GM12878 (cell line): Measurements from ENCODE around the gene MEOX1. TPM values are rescaled to one million over a fixed set of nuclear protein-coding genes. Genes with fewer than 3 reads are reported as not detected.

Source experiments
- ATAC-seq: fragments of 200-7000 bp; cut with Tn5 transposase; 3 replicates; pipeline ENCODE4 v1.9.1; 2020; ENCODE audit warnings: mild to moderate bottlenecking, moderate library complexity
- BruUV-seq: library from RNA; stranded (reverse); fragments of 400-500 nt; replicated peaks from 2 replicates; lab custom pipeline; 2021; lab: Mats Ljungman, UMichigan
- CTCF ChIA-PET: fragments of 300-600 bp; sonication (Branson Sonifier 250); formaldehyde crosslinking; extraction: SDS; loops from one replicate; lab custom pipeline; 2021; ENCODE audit warnings: inconsistent platforms; lab: Yijun Ruan, JAX
- POLR2A ChIA-PET: fragments of 350-600 bp; formaldehyde crosslinking; extraction: SDS; loops from one replicate; lab custom pipeline; 2021; ENCODE audit warnings: inconsistent platforms; lab: Charles Lee
- RAD21 ChIA-PET: fragments of 300-600 bp; sonication (Branson Sonifier 250); formaldehyde crosslinking; loops from one replicate; lab custom pipeline; 2023; ENCODE audit warnings: antibody characterized with exemption; ENCODE audit not compliant: unreplicated experiment; lab: Charles Lee
- SMC1A ChIA-PET: fragments of 300-600 bp; sonication (Branson Sonifier 250); formaldehyde crosslinking; loops from one replicate; lab custom pipeline; 2023; ENCODE audit not compliant: unreplicated experiment, uncharacterized antibody; lab: Charles Lee
- DNase-seq: peaks from one replicate; pipeline ENCODE4 v3.0.0-alpha.2; 2011; ENCODE audit warnings: low read depth, low spot score
- FAIRE-seq: peaks from 3 replicates; lab custom pipeline; 2011; peaks lifted over from hg19 to GRCh38; lab: Jason Lieb, UNC
- H2AFZ ChIP-seq: 2 replicates; pipeline ENCODE4 v1.6.0; 2011; ENCODE audit warnings: low read depth, low read length, control low read depth; ENCODE audit not compliant: control insufficient read depth
- H3K27ac ChIP-seq: 2 replicates; pipeline ENCODE4 v1.5.1; 2011; ENCODE audit warnings: control low read depth; ENCODE audit not compliant: control insufficient read depth, insufficient read depth
- H3K27me3 ChIP-seq, 2 experiments: replicated peaks in 1 of 2; 2 replicates each; pipeline versions ENCODE4 v1.6.0 to v1.6.1; 2011; ENCODE audit warnings: low read length in 1 of 2; ENCODE audit not compliant: control insufficient read depth in 2 of 2, insufficient read depth in 2 of 2
- H3K36me3 ChIP-seq, 2 experiments: 2 replicates each; pipeline ENCODE4 v1.5.1; 2011; ENCODE audit warnings: low read length in 1 of 2; ENCODE audit not compliant: control insufficient read depth in 2 of 2, insufficient read depth in 2 of 2
- H3K4me1 ChIP-seq: 2 replicates; pipeline ENCODE4 v1.6.1; 2011; ENCODE audit warnings: mild to moderate bottlenecking, low read length, moderate library complexity, mixed read lengths; ENCODE audit not compliant: control insufficient read depth, insufficient read depth
- H3K4me2 ChIP-seq: 2 replicates; pipeline ENCODE4 v1.6.0; 2011; ENCODE audit warnings: control low read depth; ENCODE audit not compliant: control insufficient read depth, insufficient read depth
- H3K4me3 ChIP-seq: fragments of 200-600 bp; sonication (generic); 2 replicates; pipeline ENCODE4 v1.5.1; 2016
- H3K79me2 ChIP-seq: 2 replicates; pipeline ENCODE4 v1.6.0; 2011; ENCODE audit warnings: low read length; ENCODE audit not compliant: control insufficient read depth, insufficient read depth
- H3K9ac ChIP-seq: 2 replicates; pipeline ENCODE4 v1.8.0; 2011; ENCODE audit warnings: low read length, control low read depth, mixed read lengths; ENCODE audit not compliant: control insufficient read depth, insufficient read depth
- H3K9me3 ChIP-seq: replicated peaks from 3 replicates; pipeline ENCODE4 v1.5.1; 2011; ENCODE audit warnings: mild to moderate bottlenecking, low read length; ENCODE audit not compliant: control insufficient read depth, insufficient read depth
- H4K20me1 ChIP-seq: 2 replicates; pipeline ENCODE4 v1.6.0; 2011; ENCODE audit not compliant: control insufficient read depth, insufficient read depth
- ASH2L ChIP-seq: fragments of 300-600, 200-600 bp; sonication (generic); IDR thresholded peaks from 2 replicates; pipeline ENCODE4 v1.6.1; 2017; ENCODE audit warnings: low read depth, mild to moderate bottlenecking, borderline replicate concordance
- ETV6 ChIP-seq, 2 experiments: fragments of 450-650 bp in 1 of 2; IDR thresholded peaks in 1 of 2; conservative IDR thresholded peaks in 1 of 2; 2 replicates each; pipeline ENCODE4 v1.6.1; 2014; ENCODE audit warnings: antibody characterized with exemption in 1 of 2, borderline replicate concordance in 1 of 2, low read depth in 1 of 2, mild to moderate bottlenecking in 1 of 2, moderate library complexity in 1 of 2
- FOXK2 ChIP-seq: fragments of 450-650 bp; IDR thresholded peaks from 2 replicates; pipeline ENCODE4 v1.6.1; 2017; ENCODE audit warnings: mild to moderate bottlenecking, moderate library complexity
- IRF3 ChIP-seq: fragments of 450-650 bp; IDR thresholded peaks from 2 replicates; pipeline ENCODE4 v1.6.1; 2014; ENCODE audit warnings: mild to moderate bottlenecking
- KDM1A ChIP-seq: fragments of 200-600 bp; sonication (generic); IDR thresholded peaks from 2 replicates; pipeline ENCODE4 v1.6.1; 2016; ENCODE audit warnings: borderline replicate concordance
- MLLT1 ChIP-seq: fragments of 450-650 bp; IDR thresholded peaks from 2 replicates; pipeline ENCODE4 v1.6.1; 2016; ENCODE audit warnings: mild to moderate bottlenecking
- SREBF2 ChIP-seq: IDR thresholded peaks from 2 replicates; pipeline ENCODE4 v1.6.1; 2012; ENCODE audit warnings: mild to moderate bottlenecking, low read length
- SUPT20H ChIP-seq: IDR thresholded peaks from 2 replicates; pipeline ENCODE4 v1.6.1; 2011; ENCODE audit warnings: low read depth, mild to moderate bottlenecking, low read length, moderate library complexity, borderline replicate concordance; ENCODE audit not compliant: control insufficient read depth
- TCF7 ChIP-seq: IDR thresholded peaks from 2 replicates; pipeline ENCODE4 v1.6.1; 2014; ENCODE audit warnings: antibody characterized with exemption, borderline replicate concordance
- ZNF592 ChIP-seq: fragments of 450-650 bp; IDR thresholded peaks from 2 replicates; pipeline ENCODE4 v1.6.1; 2017; ENCODE audit warnings: mild to moderate bottlenecking, moderate library complexity
- whole genome bisulfite sequencing: methylation state at CpG from one replicate; pipeline ENCODE4 v1.1.6; 2016; ENCODE audit warnings: low lambda C conversion rate; ENCODE audit not compliant: insufficient replicate concordance, insufficient coverage; ENCODE audit errors: missing lambda C conversion rate; 5-methylcytosine and 5-hydroxymethylcytosine counted together
- in situ Hi-C: fragments of 300-500 bp; cut with MboI; formaldehyde crosslinking; loops from 9 replicates; pipeline ENCODE4 v1.14.3; 2018; ENCODE audit warnings: mixed read lengths
- intact Hi-C: fragments of 100-400 bp; cut with micrococcal nuclease; formaldehyde crosslinking; loops from one replicate; pipeline ENCODE4 v1.14.2; 2022; ENCODE audit not compliant: unreplicated experiment
- polyA plus RNA-seq, 11 experiments: library from polyadenylated mRNA; depleted of rRNA in 4 of 11; unstranded in 6 of 11; stranded (reverse) in 5 of 11; fragments of >200 nt; fragmentation: Nextera tagmentation in 4 of 11; fragmentation: Illumina TruSeq in 1 of 11; extraction: Ambion mirVana in 4 of 11; extraction: Trizol in 1 of 11; gene quantifications; 1 replicate in 1 of 11; 2 replicates in 10 of 11; pipeline versions ENCODE4 v1.2.1 to v1.2.3, GENCODE V29; 2011 to 2016; ENCODE audit warnings: inconsistent platforms in 2 of 11, missing spikeins in 2 of 11, low read depth in 1 of 11
- total RNA-seq, 4 experiments: library from RNA; depleted of rRNA in 3 of 4; stranded (reverse); fragments of >200 nt in 3 of 4; fragmentation: Illumina TruSeq in 1 of 4; extraction: Trizol in 1 of 4; gene quantifications; 2 replicates each; pipeline versions ENCODE4 v1.2.1 to v1.2.3, GENCODE V29; 2013 to 2021

MEOX1 gene
- total and polyA plus RNA-seq, 10 of the 15 experiments (the other 5 are each of a cell fraction or from before 2014, with no cell fraction given), result 0.19 to 9.4 (median 0.46) TPM

GRCh38 chr17:43640491-43641252 lies 21.1 kb downstream of the MEOX1 start:
- no peak for TF ChIP-seq IRF3
- TF ChIP-seq SUPT20H, result no peak
- no peak for TF ChIP-seq ETV6 (conservative IDR thresholded peaks at IDR 0.05 in 1 of 2, IDR thresholded peaks at IDR 0.05 in 1 of 2; ENCODE audit: borderline replicate concordance in 1 of 2, low read depth in 1 of 2)
- no peak for TF ChIP-seq KDM1A
- no peak for TF ChIP-seq SREBF2
- no peak for TF ChIP-seq ASH2L
- no peak for TF ChIP-seq FOXK2
- no peak for TF ChIP-seq MLLT1
- no peak for TF ChIP-seq ZNF592
- TF ChIP-seq TCF7, result no peak
- no peak for ATAC-seq
- no peak overlapping the region for H2AFZ ChIP-seq
- intact Hi-C loops, result no loop called here
- H3K79me2 ChIP-seq, result no peaks in the 10 kb centered on the region
- DNase-seq, result no peak
- no peaks in the 10 kb centered on the region for H3K9me3 ChIP-seq
- no peaks in the 10 kb centered on the region for H3K27me3 ChIP-seq
- ChIA-PET CTCF (interaction anchor here (0.6 to 1.3 kb wide), 5 partner anchors 15 to 208 kb away, joined by 3 read pairs; no protein-coding TSS in a partner anchor), RAD21 (interaction anchor here (1.7 kb wide), 1 partner anchor 10 kb away, joined by 3 read pairs; no protein-coding TSS in a partner anchor), POLR2A (interaction anchor here (0.6 kb wide), 1 partner anchor 48 kb away, joined by 3 read pairs; no protein-coding TSS in a partner anchor), SMC1A (interaction anchor here (0.6 to 1.3 kb wide), 9 partner anchors 8 to 837 kb away, joined by 3 to 4 read pairs (median 3); no protein-coding TSS in a partner anchor)
- no peaks in the 10 kb centered on the region for H3K36me3 ChIP-seq
- no peak overlapping the region for H3K4me2 ChIP-seq
- no peaks in the 10 kb centered on the region; the same call in 1 of the 2 replicates for H4K20me1 ChIP-seq
- TSS peak; percentile 77 for BruUV-seq
- no peak overlapping the region for H3K4me3 ChIP-seq
- no peaks in the 10 kb centered on the region for H3K4me1 ChIP-seq
- H3K9ac ChIP-seq, result no peak overlapping the region
- no peak for FAIRE-seq
- H3K27ac ChIP-seq, result no peak overlapping the region
- in situ Hi-C loops, result no loop called here
- 47% methylated on average over 8 of the region's 8 CpGs for WGBS
